ENCODE results near the gene TTLL6. TPM values are rescaled to one million over a fixed set of nuclear protein-coding genes. Genes with fewer than 3 reads are reported as not detected.

The TTLL6 gene
- total RNA-seq, 5 donors from 2014 or later (not counting 1 experiment from before 2014, with no cell fraction given): not detected

GRCh38 chr17:48749621-48750553, 67.1 kb downstream of the TTLL6 start:
- H3K36me3 Mint-ChIP-seq: no peaks in the 10 kb centered on the region
- DNase-seq (no peak), ATAC-seq (replicated peaks in 1 of 4) (no peak)
- H3K36me3 ChIP-seq (ENCODE audit: control insufficient read depth in 2 of 2, extremely low read depth in 1 of 2, insufficient read depth in 1 of 2, low read length in 1 of 2): no peaks in the 10 kb centered on the region
- ChIA-PET CTCF (interaction anchor here in 1 of 2 donors (0.6 kb wide), 1 partner anchor 153 kb away, joined by 3 read pairs; no protein-coding TSS in a partner anchor), POLR2A (no interaction called here)
- peaks cover 60 to 89% of the 10 kb centered on the region in 2 experiments for H3K27me3 ChIP-seq (replicated peaks in 1 of 2; ENCODE audit: control insufficient read depth in 2 of 2, extremely low read depth in 1 of 2, insufficient read depth in 2 of 2, low read length in 1 of 2)
- H3K4me3 Mint-ChIP-seq: no peak overlapping the region
- no peak overlapping the region for H3K27ac ChIP-seq (ENCODE audit: low read length)
- no peaks in the 10 kb centered on the region for H3K9me3 Mint-ChIP-seq
- H3K9me3 ChIP-seq: no peaks in the 10 kb centered on the region
- H3K4me1 ChIP-seq (ENCODE audit: control insufficient read depth in 1 of 2, extremely low read depth in 1 of 2, insufficient read depth in 2 of 2, low read length in 2 of 2): peaks cover 2 to 32% of the 10 kb centered on the region in 2 experiments
- peaks cover 18 to 30% (median 19%) of the 10 kb centered on the region in 3 donors for H3K4me1 Mint-ChIP-seq
- H3K27me3 Mint-ChIP-seq: peaks cover 83 to 94% of the 10 kb centered on the region in 2 donors
- peak overlapping the region in 1 of 2 donors; percentile 44 for H3K4me3 ChIP-seq (ENCODE audit: control insufficient read depth in 1 of 2, extremely low read depth in 1 of 2, low read length in 1 of 2)
- no peak overlapping the region for H3K27ac Mint-ChIP-seq
- 16% methylated on average over 28 of the region's 32 CpGs for WGBS (ENCODE audit: insufficient coverage)

GRCh38 chr17:48748718-48749566, 68.1 kb downstream of the TTLL6 start:
- no peaks in the 10 kb centered on the region for H3K36me3 ChIP-seq (ENCODE audit: control insufficient read depth in 2 of 2, extremely low read depth in 1 of 2, insufficient read depth in 1 of 2, low read length in 1 of 2)
- ATAC-seq (replicated peaks in 1 of 4): no peak
- H3K9me3 ChIP-seq: no peaks in the 10 kb centered on the region
- Mint-ChIP-seq H3K27me3 (peaks cover 84 to 94% of the 10 kb centered on the region in 2 donors), H3K36me3 (no peaks in the 10 kb centered on the region), H3K9me3 (no peaks in the 10 kb centered on the region), H3K4me3 (no peak overlapping the region), H3K27ac (peak overlapping the region in 1 of 2 donors; percentile 32), H3K4me1 (peaks cover 12 to 26% (median 13%) of the 10 kb centered on the region in 3 donors)
- no peak for DNase-seq
- H3K4me3 ChIP-seq (ENCODE audit: control insufficient read depth in 1 of 2, extremely low read depth in 1 of 2, low read length in 1 of 2): peak overlapping the region in 1 of 2 donors; percentile 44
- ChIA-PET CTCF (interaction anchor here (0.6 to 1.0 kb wide), 4 partner anchors 11 to 154 kb away, joined by 3 to 4 read pairs (median 3); no protein-coding TSS in a partner anchor), POLR2A (interaction anchor here in 1 of 2 donors (0.5 to 0.7 kb wide), 2 partner anchors 33 to 751 kb away, joined by 3 to 6 read pairs; no protein-coding TSS in a partner anchor)
- no peak overlapping the region for H3K27ac ChIP-seq (ENCODE audit: low read length)
- peaks cover 0 to 22% of the 10 kb centered on the region in 2 experiments for H3K4me1 ChIP-seq (ENCODE audit: control insufficient read depth in 1 of 2, extremely low read depth in 1 of 2, insufficient read depth in 2 of 2, low read length in 2 of 2)
- peaks cover 52 to 87% of the 10 kb centered on the region in 2 experiments for H3K27me3 ChIP-seq (replicated peaks in 1 of 2; ENCODE audit: control insufficient read depth in 2 of 2, extremely low read depth in 1 of 2, insufficient read depth in 2 of 2, low read length in 1 of 2)
- WGBS (ENCODE audit: insufficient coverage): 44% methylated on average over 3 of the region's 16 CpGs

GRCh38 chr17:48747445-48748363, 69.3 kb downstream of the TTLL6 start:
- no peaks in the 10 kb centered on the region for H3K9me3 ChIP-seq
- Mint-ChIP-seq H3K4me3 (no peak overlapping the region), H3K27ac (no peak overlapping the region), H3K27me3 (peaks cover 84 to 94% of the 10 kb centered on the region in 2 donors), H3K4me1 (peaks cover under 1 to 14% (median 2%) of the 10 kb centered on the region in 3 donors), H3K9me3 (no peaks in the 10 kb centered on the region), H3K36me3 (no peaks in the 10 kb centered on the region)
- peaks cover 0 to 19% of the 10 kb centered on the region in 2 experiments for H3K4me1 ChIP-seq (ENCODE audit: control insufficient read depth in 1 of 2, extremely low read depth in 1 of 2, insufficient read depth in 2 of 2, low read length in 2 of 2)
- H3K27me3 ChIP-seq (replicated peaks in 1 of 2; ENCODE audit: control insufficient read depth in 2 of 2, extremely low read depth in 1 of 2, insufficient read depth in 2 of 2, low read length in 1 of 2): peaks cover 45 to 83% of the 10 kb centered on the region in 2 experiments
- WGBS (ENCODE audit: insufficient coverage): 18% methylated on average over 39 of the region's 53 CpGs
- ATAC-seq (replicated peaks in 1 of 4) (no peak), DNase-seq (no peak)
- no peak overlapping the region for H3K4me3 ChIP-seq (ENCODE audit: control insufficient read depth in 1 of 2, extremely low read depth in 1 of 2, low read length in 1 of 2)
- H3K36me3 ChIP-seq (ENCODE audit: control insufficient read depth in 2 of 2, extremely low read depth in 1 of 2, insufficient read depth in 1 of 2, low read length in 1 of 2): no peaks in the 10 kb centered on the region
- no peak overlapping the region for H3K27ac ChIP-seq (ENCODE audit: low read length)
- POLR2A ChIA-PET: interaction anchor here in 1 of 2 donors (0.7 kb wide), 1 partner anchor 31 kb away, joined by 3 read pairs; no protein-coding TSS in a partner anchor
- CTCF ChIA-PET: interaction anchor here (0.6 to 1.0 kb wide), 3 partner anchors 10 to 135 kb away, joined by 3 to 4 read pairs (median 3); no protein-coding TSS in a partner anchor

GRCh38 chr17:48746916-48747444, 70.0 kb downstream of the TTLL6 start:
- DNase-seq: no peak
- no peak overlapping the region for H3K4me3 Mint-ChIP-seq
- no peaks in the 10 kb centered on the region for H3K36me3 Mint-ChIP-seq
- H3K27ac Mint-ChIP-seq: no peak overlapping the region
- ChIA-PET POLR2A (no interaction called here), CTCF (no interaction called here)
- peaks cover 0 to 14% (median 0%) of the 10 kb centered on the region in 3 donors for H3K4me1 Mint-ChIP-seq
- no peaks in the 10 kb centered on the region for H3K36me3 ChIP-seq (ENCODE audit: control insufficient read depth in 2 of 2, extremely low read depth in 1 of 2, insufficient read depth in 1 of 2, low read length in 1 of 2)
- H3K27me3 ChIP-seq (replicated peaks in 1 of 2; ENCODE audit: control insufficient read depth in 2 of 2, extremely low read depth in 1 of 2, insufficient read depth in 2 of 2, low read length in 1 of 2): peaks cover 41 to 81% of the 10 kb centered on the region in 2 experiments
- no peak overlapping the region for H3K4me3 ChIP-seq (ENCODE audit: control insufficient read depth in 1 of 2, extremely low read depth in 1 of 2, low read length in 1 of 2)
- H3K9me3 Mint-ChIP-seq: no peaks in the 10 kb centered on the region
- H3K9me3 ChIP-seq: no peaks in the 10 kb centered on the region
- peaks cover 85 to 94% of the 10 kb centered on the region in 2 donors for H3K27me3 Mint-ChIP-seq
- no peak for ATAC-seq (replicated peaks in 1 of 4)
- 7% methylated on average over 12 of the region's 21 CpGs for WGBS (ENCODE audit: insufficient coverage)
- no peak overlapping the region for H3K27ac ChIP-seq (ENCODE audit: low read length)
- H3K4me1 ChIP-seq (ENCODE audit: control insufficient read depth in 1 of 2, extremely low read depth in 1 of 2, insufficient read depth in 2 of 2, low read length in 2 of 2): peaks cover 0 to 15% of the 10 kb centered on the region in 2 experiments

- 8% methylated on average over 4 of the region's 12 CpGs for WGBS (ENCODE audit: insufficient coverage)
- Histone ChIP-seq H3K4me1 (ENCODE audit: control insufficient read depth in 1 of 2, extremely low read depth in 1 of 2, insufficient read depth in 2 of 2, low read length in 2 of 2) (peaks cover 0 to 15% of the 10 kb centered on the region in 2 experiments), H3K36me3 (ENCODE audit: control insufficient read depth in 2 of 2, extremely low read depth in 1 of 2, insufficient read depth in 1 of 2, low read length in 1 of 2) (no peaks in the 10 kb centered on the region), H3K4me3 (ENCODE audit: control insufficient read depth in 1 of 2, extremely low read depth in 1 of 2, low read length in 1 of 2) (no peak overlapping the region), H3K9me3 (no peaks in the 10 kb centered on the region), H3K27me3 (replicated peaks in 1 of 2; ENCODE audit: control insufficient read depth in 2 of 2, extremely low read depth in 1 of 2, insufficient read depth in 2 of 2, low read length in 1 of 2) (peaks cover 32 to 83% of the 10 kb centered on the region in 2 experiments), H3K27ac (ENCODE audit: low read length) (no peak overlapping the region)
- no peak for DNase-seq
- no peak overlapping the region for H3K4me3 Mint-ChIP-seq
- H3K27me3 Mint-ChIP-seq: peaks cover 87 to 95% of the 10 kb centered on the region in 2 donors
- no peak overlapping the region for H3K27ac Mint-ChIP-seq
- ChIA-PET POLR2A (interaction anchor here in 1 of 2 donors (0.6 kb wide), 1 partner anchor 50 kb away, joined by 10 read pairs; no protein-coding TSS in a partner anchor), CTCF (interaction anchor here (0.6 to 1.2 kb wide), 3 partner anchors 14 to 45 kb away, joined by 3 to 4 read pairs (median 3); no protein-coding TSS in a partner anchor)
- no peaks in the 10 kb centered on the region for H3K36me3 Mint-ChIP-seq
- peaks cover 0 to 10% (median 0%) of the 10 kb centered on the region in 3 donors for H3K4me1 Mint-ChIP-seq
- H3K9me3 Mint-ChIP-seq: no peaks in the 10 kb centered on the region
- ATAC-seq (replicated peaks in 1 of 4): no peak
Measured at GRCh38 chr17:48745381-48746275, 71.4 kb downstream of the TTLL6 start.

All from T-cell (primary cell).